Measurements from ENCODE around the gene MAD2L2.

GRCh38 chr1:11671205-11671543 is 9.8 kb downstream of the MAD2L2 start:
- TF ChIP-seq POLR2A (IDR thresholded peaks at IDR 0.05) (no peak), CTCF (IDR thresholded peaks at IDR 0.05) (no peak), POLR2AphosphoS5 (IDR thresholded peaks at IDR 0.05; ENCODE audit: insufficient read depth in 1 of 2, low read depth in 1 of 2) (no peak)

Data from vagina (tissue), 2 donors.